ENCODE results near the gene HIBCH.

HIBCH gene

DNA sequence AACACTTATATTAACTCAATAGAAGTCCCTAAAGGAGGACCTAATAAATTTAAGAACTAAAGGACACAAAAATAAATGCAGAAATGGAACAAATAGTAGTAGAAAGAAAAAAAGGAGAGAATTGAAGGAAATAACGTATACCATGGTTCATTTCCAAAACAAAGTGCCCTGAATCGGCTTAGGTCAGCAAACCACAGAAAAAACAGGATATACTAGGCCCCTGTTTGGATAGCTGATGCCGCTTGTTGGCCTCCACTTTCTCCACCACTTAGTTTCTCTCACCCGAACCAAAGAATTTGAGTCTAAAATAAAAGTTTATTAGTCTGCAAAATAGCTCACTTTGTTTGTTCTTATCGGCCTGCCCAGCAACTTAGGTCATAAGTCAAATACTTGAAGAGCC is 100.4 kb downstream of the HIBCH start:
- no peak for DNase-seq (ENCODE audit: low spot score)
- in situ Hi-C loops (cut with MboI; ENCODE audit: low pct_unique_long_range_greater_than_20kb, low sequenced_read_pairs, unreplicated experiment) = no loop called here
- TF ChIP-seq, protein P1, sequence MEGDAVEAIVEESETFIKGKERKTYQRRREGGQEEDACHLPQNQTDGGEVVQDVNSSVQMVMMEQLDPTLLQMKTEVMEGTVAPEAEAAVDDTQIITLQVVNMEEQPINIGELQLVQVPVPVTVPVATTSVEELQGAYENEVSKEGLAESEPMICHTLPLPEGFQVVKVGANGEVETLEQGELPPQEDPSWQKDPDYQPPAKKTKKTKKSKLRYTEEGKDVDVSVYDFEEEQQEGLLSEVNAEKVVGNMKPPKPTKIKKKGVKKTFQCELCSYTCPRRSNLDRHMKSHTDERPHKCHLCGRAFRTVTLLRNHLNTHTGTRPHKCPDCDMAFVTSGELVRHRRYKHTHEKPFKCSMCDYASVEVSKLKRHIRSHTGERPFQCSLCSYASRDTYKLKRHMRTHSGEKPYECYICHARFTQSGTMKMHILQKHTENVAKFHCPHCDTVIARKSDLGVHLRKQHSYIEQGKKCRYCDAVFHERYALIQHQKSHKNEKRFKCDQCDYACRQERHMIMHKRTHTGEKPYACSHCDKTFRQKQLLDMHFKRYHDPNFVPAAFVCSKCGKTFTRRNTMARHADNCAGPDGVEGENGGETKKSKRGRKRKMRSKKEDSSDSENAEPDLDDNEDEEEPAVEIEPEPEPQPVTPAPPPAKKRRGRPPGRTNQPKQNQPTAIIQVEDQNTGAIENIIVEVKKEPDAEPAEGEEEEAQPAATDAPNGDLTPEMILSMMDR (IDR thresholded peaks at IDR 0.05; ENCODE audit: extremely low read depth, insufficient read depth, missing control alignments) = no peak

DNA sequence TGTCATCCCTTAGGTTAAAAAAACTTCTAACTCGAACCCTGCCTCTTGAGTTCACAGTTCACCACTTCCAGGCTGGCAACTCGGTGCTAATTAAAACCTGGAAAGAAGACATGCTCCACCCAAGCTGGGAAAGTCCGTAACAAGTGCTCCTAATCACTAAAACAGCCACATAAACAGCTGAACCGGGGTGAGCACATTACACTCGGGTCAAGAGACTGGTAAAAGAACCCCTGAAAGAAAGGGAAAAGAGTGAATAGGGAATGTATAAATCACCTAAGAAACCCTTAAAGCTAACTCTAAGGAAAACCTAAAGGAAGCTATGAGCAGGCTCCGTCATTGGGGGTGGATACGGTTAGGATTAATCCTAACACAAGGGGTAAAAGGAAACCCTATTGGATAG is 102.0 kb downstream of the HIBCH start:
- no peak for DNase-seq (ENCODE audit: low spot score)
- in situ Hi-C loops (cut with MboI; ENCODE audit: low pct_unique_long_range_greater_than_20kb, low sequenced_read_pairs, unreplicated experiment) = no loop called here
- TF ChIP-seq, protein P1 (IDR thresholded peaks at IDR 0.05; ENCODE audit: extremely low read depth, insufficient read depth, missing control alignments) = no peak

DNA sequence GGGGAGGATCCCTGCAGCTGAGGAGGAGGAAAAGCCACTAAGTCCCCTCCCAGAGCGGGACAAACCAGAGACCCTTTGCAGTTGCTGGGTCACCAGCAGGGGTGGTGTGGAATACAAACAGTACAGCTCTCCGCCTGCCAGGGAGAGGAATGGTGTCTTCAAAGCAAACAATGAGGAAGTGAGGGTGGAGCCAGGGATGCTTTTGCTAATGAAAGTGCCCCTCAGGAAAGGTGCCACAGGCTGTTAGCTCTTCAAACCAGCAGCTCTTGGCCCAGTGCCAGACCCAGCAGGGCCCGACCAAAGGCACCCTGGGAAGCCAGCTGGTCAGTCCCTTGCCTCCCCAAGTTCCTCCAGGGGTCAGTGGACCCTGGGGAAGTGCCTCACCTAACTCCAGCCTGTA is 102.8 kb downstream of the HIBCH start:
- TF ChIP-seq, protein P1 (IDR thresholded peaks at IDR 0.05; ENCODE audit: extremely low read depth, insufficient read depth, missing control alignments) = no peak
- in situ Hi-C loops (cut with MboI; ENCODE audit: low pct_unique_long_range_greater_than_20kb, low sequenced_read_pairs, unreplicated experiment) = no loop called here
- DNase-seq (ENCODE audit: low spot score) = no peak

DNA sequence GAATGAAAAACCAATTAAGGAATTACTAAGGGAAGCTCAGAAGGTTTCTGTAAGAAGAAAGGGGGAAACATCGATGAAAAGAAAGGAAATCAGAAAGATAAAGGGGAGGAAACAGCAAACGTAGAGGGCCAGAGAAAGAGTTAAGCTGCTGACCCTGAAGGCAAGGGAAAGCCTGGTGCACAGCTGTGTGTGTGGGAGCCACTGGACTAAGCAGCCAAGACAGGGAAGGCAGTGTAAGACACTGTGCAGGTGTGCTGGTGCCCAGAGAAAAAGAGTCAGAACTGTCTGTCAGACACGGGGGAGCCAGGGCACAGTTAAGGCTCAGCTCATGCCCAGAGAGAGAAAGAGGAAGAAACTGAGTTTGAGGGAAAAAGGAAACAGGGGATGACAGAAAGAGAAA is 104.0 kb downstream of the HIBCH start:
- TF ChIP-seq, protein P1 (IDR thresholded peaks at IDR 0.05; ENCODE audit: extremely low read depth, insufficient read depth, missing control alignments) = no peak

DNA sequence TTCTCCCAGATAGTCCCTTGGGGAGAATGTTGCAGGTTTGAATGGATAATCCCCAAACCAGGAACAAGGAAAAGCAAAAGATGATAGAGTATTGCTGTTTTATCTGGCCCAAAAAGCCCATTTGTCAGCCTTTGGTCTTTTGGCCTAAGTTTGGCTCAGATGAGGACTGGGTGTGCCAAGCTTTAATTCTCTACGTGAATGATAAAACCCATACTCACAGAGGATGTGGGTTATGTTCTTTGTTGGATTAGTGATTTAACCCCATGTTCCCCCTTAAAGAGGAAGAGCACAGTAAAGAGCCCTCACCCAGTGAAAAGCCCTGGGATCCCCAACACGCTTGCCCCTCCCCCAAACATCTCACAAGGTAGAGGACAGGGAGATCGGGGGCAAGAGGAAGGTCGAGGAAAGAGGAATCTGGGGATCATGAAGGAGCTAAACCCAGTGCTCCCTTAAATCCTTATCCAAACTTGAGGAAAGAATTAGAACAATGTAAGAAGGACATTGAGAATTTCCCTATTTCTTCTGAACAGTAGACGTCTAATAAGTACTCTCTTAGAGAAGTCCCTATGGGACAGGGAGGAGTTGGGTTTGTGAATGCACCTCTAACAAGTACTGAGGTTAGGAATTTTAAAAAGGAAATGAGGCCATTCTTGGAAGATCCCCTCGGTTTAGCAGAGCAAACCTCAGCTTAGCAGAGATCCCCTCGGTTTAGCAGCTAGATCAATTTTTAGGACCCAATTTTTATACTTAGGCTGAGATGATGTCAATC is 105.0 kb downstream of the HIBCH start:
- DNase-seq (ENCODE audit: low spot score) = no peak
- TF ChIP-seq, protein P1 (IDR thresholded peaks at IDR 0.05; ENCODE audit: extremely low read depth, insufficient read depth, missing control alignments) = no peak
- in situ Hi-C loops (cut with MboI; ENCODE audit: low pct_unique_long_range_greater_than_20kb, low sequenced_read_pairs, unreplicated experiment) = no loop called here

More for the DNA sequence above, 104.0 kb downstream of the HIBCH start:
- in situ Hi-C loops (cut with MboI; ENCODE audit: low pct_unique_long_range_greater_than_20kb, low sequenced_read_pairs, unreplicated experiment) = no loop called here
- no peak for DNase-seq (ENCODE audit: low spot score)

DNA sequence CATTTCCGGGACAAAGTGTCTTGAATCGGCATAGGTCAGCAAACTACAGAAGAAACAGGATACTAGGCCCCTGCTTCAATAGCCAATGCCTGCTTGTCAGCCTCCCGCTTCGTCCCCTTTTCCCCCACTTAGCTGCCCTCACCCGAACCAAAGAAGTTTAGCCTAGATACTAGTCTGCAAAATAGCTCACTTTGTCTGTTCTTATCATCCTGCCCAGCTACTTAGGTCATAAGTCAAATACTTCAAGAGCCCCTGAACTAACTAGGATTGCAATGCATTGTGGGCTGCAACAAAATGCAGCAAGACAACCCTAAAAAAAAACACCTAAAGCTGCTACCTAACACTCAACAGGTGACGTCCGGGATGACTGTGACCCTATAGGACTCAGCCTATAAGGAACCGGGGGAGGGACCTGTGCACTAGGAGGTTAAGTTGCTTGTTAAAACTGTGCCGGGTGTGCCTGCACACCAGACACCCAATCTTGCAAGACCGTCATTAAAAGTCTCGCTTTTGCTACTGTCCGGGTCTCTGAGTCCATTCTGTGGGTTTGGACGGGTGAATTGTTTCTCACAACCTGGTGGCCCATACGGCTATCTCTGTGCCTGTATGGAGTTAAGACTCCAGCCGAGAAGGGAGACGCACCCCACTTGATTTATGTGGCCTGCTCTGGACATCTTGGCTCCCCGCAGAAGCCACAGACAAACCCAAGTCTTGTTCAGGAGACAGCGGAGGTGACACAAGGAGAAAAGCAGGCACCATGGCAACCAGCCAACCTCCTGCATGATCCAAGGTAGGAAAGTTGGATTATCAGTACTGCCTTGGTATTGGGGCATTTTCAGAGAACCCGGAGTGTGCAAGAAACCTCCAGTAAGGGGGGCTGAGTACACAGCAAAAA is 105.9 kb downstream of the HIBCH start:
- TF ChIP-seq, protein P1 (IDR thresholded peaks at IDR 0.05; ENCODE audit: extremely low read depth, insufficient read depth, missing control alignments) = no peak
- in situ Hi-C loops (cut with MboI; ENCODE audit: low pct_unique_long_range_greater_than_20kb, low sequenced_read_pairs, unreplicated experiment) = no loop called here
- no peak for DNase-seq (ENCODE audit: low spot score)

Data from GM13977 (cell line).